SKM-1 (cell line): ENCODE results near the gene DKK3.
A peak's percentile ranks its signal among the peaks of the same experiment; 100 is the strongest.

Experiments used
- DNase-seq: peaks from one replicate; lab custom pipeline; 2025; ENCODE audit not compliant: unreplicated experiment; lab: John Stamatoyannopoulos, UW

The DKK3 gene

DNA sequence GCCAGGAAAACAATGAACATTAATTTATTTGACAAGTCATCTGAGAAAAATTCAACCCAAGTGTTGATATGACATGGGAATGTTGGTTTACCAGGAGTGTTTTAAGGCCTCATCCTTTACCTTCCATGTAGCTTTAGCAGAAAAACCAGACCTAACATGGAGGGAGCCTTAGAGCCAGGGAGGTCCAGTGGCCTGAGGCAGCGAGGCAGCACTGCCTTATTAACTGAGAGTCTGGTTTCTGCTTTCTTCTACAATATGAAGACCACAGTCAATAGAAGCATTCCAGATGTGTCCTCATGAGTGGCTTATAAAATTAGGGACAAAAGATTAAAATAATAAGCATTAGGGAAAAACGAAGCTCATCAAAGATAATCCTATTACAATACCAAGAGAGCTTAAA lies 61.5 kb downstream of the DKK3 start:
- no peak for DNase-seq

DNA sequence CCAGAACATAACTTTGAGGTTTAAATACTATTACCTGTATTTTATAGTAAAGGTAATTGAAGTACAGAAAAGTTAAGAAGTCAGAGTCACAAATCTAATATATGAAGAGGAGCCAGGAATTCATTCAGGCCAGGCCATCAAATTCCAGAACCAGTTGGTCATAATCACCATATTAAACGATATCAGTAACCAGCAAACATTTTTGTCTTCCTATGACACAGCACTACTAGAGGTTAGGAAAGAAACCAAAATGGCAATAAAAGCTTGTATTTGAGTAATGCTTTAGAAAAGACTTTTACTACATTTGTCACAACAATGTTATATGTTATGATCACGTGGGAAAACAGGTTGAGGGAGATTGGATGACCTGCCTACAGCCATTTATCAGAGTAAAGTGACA lies 62.2 kb downstream of the DKK3 start:
- DNase-seq, result no peak

GRCh38 chr11:11944444-11944843 lies 64.0 kb downstream of the DKK3 start:
- no peak for DNase-seq

DNA sequence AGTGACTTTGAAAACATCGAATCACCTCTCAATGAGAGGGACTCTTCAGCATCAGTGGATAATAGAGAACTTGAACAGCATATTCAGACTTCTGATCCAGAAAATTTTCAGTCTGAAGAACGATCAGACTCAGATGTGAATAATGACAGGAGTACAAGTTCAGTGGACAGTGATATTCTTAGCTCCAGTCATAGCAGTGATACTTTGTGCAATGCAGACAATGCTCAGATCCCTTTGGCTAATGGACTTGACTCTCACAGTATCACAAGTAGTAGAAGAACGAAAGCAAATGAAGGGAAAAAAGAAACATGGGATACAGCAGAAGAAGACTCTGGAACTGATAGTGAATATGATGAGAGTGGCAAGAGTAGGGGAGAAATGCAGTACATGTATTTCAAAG lies 65.8 kb downstream of the DKK3 start:
- DNase-seq, result no peak

- DNase-seq, result no peak
These were observed 67.9 kb downstream of the DKK3 start for GRCh38 chr11:11940551-11940950.

DNA sequence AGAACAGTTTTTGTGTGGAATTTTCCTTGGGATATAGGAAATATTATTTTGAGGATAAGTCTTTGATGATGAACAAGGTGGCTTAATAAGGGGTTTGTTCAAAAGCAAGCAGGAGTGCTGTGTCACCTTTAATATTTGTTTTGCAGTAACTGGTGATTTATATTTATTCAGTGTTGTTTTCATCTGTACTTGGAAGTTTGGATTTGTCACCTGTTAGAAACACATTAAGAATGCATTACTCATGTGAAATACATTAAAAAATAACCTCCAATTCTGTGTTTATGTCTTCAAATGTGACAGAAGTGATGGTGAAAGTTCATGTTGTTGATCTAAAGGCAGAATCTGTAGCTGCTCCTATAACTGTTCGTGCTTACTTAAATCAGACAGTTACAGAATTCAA lies 70.5 kb downstream of the DKK3 start:
- no peak for DNase-seq

GRCh38 chr11:11937433-11937832 lies 71.0 kb downstream of the DKK3 start:
- DNase-seq, result no peak

DNA sequence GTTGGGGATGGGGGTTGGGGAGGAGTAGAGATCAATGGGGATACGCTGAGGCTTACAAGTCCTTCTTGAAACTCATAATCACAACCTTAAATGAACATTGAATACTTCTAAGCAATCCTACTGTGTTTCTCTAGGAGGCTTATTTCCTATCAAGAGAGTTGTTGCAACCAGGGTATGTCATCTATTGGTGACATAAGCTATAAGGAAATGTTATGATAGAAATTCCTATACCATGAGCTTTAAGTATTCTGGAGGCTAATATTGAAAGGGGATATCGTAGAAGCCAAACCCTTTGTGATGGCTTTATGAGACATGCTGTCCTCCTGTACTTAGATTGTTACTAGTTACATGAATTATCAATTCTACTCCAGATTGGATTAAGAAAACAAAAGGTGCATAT lies 72.9 kb downstream of the DKK3 start:
- DNase-seq, result no peak

- peak; percentile 43 for DNase-seq
These were observed 76.9 kb downstream of the DKK3 start for GRCh38 chr11:11931461-11932055.

DNA sequence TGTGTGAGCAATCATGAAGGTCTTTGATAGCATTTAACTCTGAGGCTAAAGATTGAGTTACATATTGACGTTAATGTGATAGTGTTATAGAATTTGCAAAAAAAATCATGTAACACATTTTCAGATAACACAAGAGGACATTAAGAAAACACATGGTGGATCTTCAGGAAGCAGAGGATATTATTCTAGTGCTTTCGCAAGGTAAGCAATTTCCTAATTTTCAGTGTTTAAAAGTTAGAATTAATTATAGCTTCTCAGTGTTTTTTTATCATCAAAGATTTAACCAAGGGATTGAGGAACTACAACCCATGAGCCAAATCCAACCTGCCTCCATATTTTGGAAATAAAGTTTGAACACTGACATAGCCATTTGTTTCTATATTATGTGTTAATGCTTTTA lies 78.5 kb downstream of the DKK3 start:
- no peak for DNase-seq

DNA sequence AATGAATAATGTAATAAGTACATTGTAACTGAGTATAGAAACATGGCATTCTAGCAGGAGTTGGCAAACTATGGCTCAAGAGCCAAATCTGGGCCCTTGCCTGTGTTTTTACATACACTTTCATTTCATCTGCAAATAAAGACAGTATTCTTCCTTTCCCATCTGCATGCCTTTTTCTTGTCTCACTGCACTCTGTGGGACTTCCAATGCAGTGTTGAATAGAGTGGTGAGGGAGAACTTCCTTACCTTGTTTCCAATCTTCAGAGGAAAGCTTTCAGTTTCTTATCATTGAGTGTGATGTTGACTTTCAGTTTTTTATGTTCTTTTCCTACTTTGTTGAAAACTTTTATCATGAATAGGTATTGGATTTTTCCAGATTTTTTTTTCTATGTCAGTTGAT lies 84.6 kb downstream of the DKK3 start:
- no peak for DNase-seq

- DNase-seq, result no peak
These were observed 91.4 kb downstream of the DKK3 start for GRCh38 chr11:11916981-11917399.

DNA sequence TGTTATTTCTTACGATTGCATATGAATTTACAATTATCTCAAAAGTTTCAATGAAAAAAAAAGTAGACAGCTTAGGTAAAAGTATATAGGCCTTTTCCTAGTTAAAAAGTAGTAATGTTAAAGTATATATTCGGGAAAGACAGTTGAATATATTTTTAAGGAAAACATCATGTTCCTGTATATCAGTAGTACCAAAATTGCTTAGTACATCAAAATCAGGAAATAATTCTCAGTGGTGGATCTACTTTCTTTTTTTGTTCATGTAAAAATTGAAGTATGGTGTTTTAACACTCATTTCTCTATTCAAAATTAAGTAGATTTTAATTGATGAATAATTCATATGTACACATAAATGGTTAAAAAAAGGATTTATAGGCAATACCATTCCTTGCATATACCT lies 92.8 kb downstream of the DKK3 start:
- DNase-seq, result no peak

DNA sequence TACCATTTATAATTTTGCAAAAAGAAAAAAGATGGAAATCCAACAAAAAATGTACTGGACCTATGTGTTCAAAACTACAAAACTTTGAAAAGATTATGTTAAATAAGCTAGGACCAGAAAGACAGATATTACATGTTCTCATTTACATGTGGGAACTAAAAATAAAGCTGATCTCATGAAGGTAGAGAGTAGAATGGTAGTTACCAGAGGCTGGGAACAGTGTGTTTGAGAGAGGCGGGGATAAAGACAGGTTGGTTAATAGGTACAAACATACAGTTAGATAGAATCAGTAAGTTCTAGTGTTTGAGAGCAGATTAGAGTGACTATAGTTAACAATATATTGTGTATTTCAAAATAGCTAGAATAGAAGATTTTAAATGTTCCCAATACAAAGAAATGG lies 95.0 kb downstream of the DKK3 start:
- no peak for DNase-seq
